22Rv1 (cell line): ENCODE data around the gene DHCR24.

ENCODE experiments used
- H3K27ac ChIP-seq: fragments of 450-650 bp; 2 replicates; pipeline ENCODE4 v1.5.1; 2017
- ZFX ChIP-seq: fragments of 450-650 bp; IDR thresholded peaks from 2 replicates; pipeline ENCODE4 v1.6.1; 2017; ENCODE audit warnings: antibody characterized with exemption, borderline replicate concordance
- TF ChIP-seq, protein P1 (sequence below): fragments of 450-650 bp; IDR thresholded peaks from 2 replicates; pipeline ENCODE4 v1.5.1; 2017; ENCODE audit warnings: mild to moderate bottlenecking

The DHCR24 gene

DNA sequence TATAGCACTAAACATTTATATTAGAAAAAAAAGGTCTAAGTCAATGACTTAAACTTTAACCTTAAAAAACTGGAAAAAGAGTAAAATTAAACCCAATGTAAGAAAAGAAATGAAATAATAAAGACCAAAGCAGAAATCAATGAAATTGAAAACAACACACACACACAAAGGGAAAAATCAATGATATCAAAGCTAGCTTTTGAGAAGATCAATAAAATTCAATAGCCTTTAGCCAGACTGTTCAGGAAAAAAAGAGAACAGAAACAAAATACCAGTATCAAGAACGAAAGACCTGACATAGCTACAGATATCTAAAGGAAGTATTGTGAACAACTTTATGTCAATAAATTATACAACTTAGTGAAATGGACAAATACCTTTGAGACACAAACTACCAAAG lies 7.1 kb downstream of the DHCR24 start:
- no peak for TF ChIP-seq ZFX

DNA sequence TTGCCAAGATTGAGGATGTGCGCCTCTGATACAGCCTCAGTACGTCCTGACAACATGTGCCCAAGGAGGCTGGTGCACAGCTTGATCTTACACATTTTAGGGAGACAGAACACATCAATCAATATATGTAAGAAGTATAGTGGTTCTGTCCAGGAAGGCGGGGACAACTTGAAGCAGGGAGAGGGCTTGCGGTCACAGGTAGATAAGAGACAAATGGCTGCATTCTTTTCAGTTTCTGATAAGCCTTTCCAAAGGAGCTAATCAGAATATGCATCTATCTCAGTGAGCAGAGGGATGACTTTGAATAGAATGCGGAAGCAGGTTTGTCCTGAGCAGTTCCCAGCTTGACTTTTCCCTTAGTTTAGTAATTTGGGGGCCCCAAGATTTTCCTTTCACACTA lies 10.2 kb downstream of the DHCR24 start:
- TF ChIP-seq, protein P1, sequence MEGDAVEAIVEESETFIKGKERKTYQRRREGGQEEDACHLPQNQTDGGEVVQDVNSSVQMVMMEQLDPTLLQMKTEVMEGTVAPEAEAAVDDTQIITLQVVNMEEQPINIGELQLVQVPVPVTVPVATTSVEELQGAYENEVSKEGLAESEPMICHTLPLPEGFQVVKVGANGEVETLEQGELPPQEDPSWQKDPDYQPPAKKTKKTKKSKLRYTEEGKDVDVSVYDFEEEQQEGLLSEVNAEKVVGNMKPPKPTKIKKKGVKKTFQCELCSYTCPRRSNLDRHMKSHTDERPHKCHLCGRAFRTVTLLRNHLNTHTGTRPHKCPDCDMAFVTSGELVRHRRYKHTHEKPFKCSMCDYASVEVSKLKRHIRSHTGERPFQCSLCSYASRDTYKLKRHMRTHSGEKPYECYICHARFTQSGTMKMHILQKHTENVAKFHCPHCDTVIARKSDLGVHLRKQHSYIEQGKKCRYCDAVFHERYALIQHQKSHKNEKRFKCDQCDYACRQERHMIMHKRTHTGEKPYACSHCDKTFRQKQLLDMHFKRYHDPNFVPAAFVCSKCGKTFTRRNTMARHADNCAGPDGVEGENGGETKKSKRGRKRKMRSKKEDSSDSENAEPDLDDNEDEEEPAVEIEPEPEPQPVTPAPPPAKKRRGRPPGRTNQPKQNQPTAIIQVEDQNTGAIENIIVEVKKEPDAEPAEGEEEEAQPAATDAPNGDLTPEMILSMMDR = no peak
- TF ChIP-seq ZFX = no peak
- H3K27ac ChIP-seq = no peak overlapping the region

More for the DNA sequence above, 7.1 kb downstream of the DHCR24 start:
- H3K27ac ChIP-seq = no peak overlapping the region

DNA sequence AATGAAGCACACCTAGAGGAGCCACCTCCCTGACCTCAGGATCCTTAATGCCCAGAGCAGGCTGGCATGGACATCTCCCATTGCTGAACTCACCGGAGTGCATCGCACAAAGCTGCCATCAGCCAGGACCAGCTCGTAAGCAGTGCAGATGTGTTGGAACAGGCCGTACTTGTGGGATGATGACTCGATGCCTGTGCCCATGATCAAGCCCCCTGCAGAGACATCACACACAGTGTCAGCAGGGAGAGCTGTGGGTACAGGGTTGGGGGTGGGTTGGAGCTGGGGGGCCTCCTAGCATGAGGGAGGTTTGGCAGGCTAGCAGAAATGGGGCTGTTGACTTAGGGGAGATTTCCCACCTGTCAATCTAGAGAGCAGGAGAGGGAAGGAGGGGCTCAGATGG lies 12.0 kb downstream of the DHCR24 start:
- no peak overlapping the region for H3K27ac ChIP-seq
- no peak for TF ChIP-seq ZFX
- TF ChIP-seq, protein P1 = no peak

DNA sequence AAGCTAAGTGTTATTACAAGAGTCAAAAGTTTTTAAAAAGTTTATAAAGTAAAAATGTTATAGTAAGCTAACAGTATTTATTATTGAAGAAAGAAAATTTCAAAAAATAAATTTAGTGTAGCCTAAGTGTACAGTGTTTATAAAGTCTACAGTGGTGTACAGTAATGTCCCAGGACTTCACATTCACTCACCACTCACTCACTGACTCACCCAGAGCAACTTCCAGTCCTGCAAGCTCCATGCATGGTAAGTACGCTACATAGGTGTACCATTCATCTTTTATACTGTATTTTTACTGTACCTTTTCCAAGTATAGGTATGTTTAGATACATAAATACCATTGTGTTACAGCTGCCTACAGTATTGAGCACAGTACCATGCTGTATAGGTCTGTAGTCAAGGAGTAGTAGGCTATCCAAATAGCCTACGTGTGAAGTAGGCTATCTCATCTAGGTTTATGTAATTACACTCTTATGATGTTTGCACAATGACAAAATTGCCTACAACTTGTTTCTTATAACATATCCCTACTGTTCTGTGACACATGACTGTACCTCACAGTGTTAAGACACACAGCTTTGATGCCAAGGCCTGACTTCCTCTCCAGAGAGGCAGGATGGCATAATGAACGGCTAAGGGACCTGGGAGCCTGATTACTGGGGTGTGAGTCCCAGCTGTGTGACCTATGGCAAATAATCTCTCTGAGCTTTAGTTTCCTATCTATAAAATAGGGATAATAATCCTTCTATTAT lies 12.7 kb downstream of the DHCR24 start:
- TF ChIP-seq, protein P1 = no peak
- no peak for TF ChIP-seq ZFX
- H3K27ac ChIP-seq = no peak overlapping the region

- H3K27ac ChIP-seq = no peak overlapping the region
- no peak for TF ChIP-seq ZFX
- TF ChIP-seq, protein P1 = 0 out of 2 replicates have a peak, but pooled peaks have one; percentile 4
Observed at GRCh38 chr1:54872036-54872331, 15.0 kb downstream of the DHCR24 start.

DNA sequence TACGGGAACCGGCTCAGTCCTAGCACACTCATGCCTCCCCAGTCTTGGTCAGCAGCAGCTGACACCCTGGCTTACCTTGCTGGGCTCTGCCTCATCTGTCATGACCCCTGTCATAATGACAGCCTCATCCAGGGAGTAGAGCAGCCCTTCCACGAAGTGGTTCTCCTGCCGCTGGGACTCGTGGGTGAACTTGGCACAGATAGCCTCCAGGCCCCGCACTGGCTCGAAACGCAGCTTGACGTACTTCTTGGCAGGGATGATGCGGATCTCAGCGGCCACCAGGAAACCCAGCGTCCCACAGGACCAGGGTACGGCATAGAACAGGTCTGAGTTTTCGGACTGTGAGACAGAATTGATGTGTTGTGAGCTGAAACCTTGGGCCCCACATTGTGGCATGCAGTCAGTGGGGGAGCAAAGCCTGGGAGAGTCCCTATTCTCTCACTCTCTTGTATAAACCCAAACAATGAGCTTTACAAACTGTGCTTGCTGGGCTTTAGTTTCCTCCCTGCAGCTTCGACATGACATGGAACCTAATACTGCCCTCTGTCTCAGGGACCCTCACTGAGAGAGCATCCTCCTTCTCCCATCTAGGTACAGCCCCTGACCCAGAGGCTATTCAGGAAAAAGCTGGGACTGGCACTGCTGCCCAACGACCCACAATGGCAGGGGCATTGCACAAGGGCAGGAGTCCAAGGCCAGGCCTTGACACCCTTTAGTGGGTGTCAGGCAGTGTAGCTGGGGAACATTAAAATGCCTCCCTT lies 15.5 kb downstream of the DHCR24 start:
- TF ChIP-seq ZFX = no peak
- TF ChIP-seq, protein P1 = no peak
- no peak overlapping the region for H3K27ac ChIP-seq

GRCh38 chr1:54870869-54871268 lies 16.1 kb downstream of the DHCR24 start:
- TF ChIP-seq, protein P1 = no peak
- TF ChIP-seq ZFX = no peak
- H3K27ac ChIP-seq = no peak overlapping the region
